ENCODE results near the gene UBE2Z. TPM values are rescaled to one million over a fixed set of nuclear protein-coding genes. Genes with fewer than 3 reads are reported as not detected.
A peak's percentile ranks its signal among the peaks of the same experiment; 100 is the strongest.

The UBE2Z gene
- total and polyA plus RNA-seq, 12 donors = 30.8 to 92.2 (median 75.1) TPM

GRCh38 chr17:48893646-48894508 lies 14.3 kb upstream of the UBE2Z start:
- Histone ChIP-seq H3K27me3 (no peaks in the 10 kb centered on the region), H3K4me3 (peak overlapping the region in 2 of 4 donors; percentile 69 to 87), H3K36me3 (replicated peaks in 1 of 2) (peaks cover 0 to 23% of the 10 kb centered on the region in 2 donors), H3K4me1 (replicated peaks in 1 of 2) (peaks cover 10 to 21% of the 10 kb centered on the region in 2 donors), H3K9me3 (replicated peaks in 1 of 3) (no peaks in the 10 kb centered on the region), H3K27ac (peak overlapping the region in 2 of 5 donors; percentile 5 to 7)
- no peak for DNase-seq
- TF ChIP-seq POLR2A (IDR thresholded peaks at IDR 0.05) (no peak), CTCF (IDR thresholded peaks at IDR 0.05) (no peak)
- 45 to 61% (median 55%) methylated on average over 5 of the region's 5 CpGs for WGBS, 4 donors
- intact Hi-C loops (cut with DNase I) = no loop called here

GRCh38 chr17:48894886-48895285 lies 13.3 kb upstream of the UBE2Z start:
- no peaks in the 10 kb centered on the region for H3K9me3 ChIP-seq (replicated peaks in 1 of 3)
- H3K36me3 ChIP-seq (replicated peaks in 1 of 2) = peaks cover 0 to 23% of the 10 kb centered on the region in 2 donors
- H3K27me3 ChIP-seq = no peaks in the 10 kb centered on the region
- TF ChIP-seq CTCF (IDR thresholded peaks at IDR 0.05) = no peak
- TF ChIP-seq POLR2A (IDR thresholded peaks at IDR 0.05) = no peak
- H3K4me1 ChIP-seq (replicated peaks in 1 of 2) = peaks cover 10 to 21% of the 10 kb centered on the region in 2 donors
- no peak for DNase-seq
- H3K4me3 ChIP-seq = no peak overlapping the region
- 86 to 100% (median 91%) methylated on average over 2 to 3 of the region's 3 CpGs for WGBS, 4 donors
- intact Hi-C loops (cut with DNase I) = no loop called here
- no peak overlapping the region for H3K27ac ChIP-seq

GRCh38 chr17:48901241-48901640 lies 7.0 kb upstream of the UBE2Z start:
- DNase-seq = no peak
- H3K9me3 ChIP-seq (replicated peaks in 1 of 3) = no peaks in the 10 kb centered on the region
- H3K4me1 ChIP-seq (replicated peaks in 1 of 2) = no peaks in the 10 kb centered on the region
- peaks cover 0 to 8% of the 10 kb centered on the region in 2 donors for H3K36me3 ChIP-seq (replicated peaks in 1 of 2)
- no peak overlapping the region for H3K27ac ChIP-seq
- no peak for TF ChIP-seq POLR2A (IDR thresholded peaks at IDR 0.05)
- TF ChIP-seq CTCF (IDR thresholded peaks at IDR 0.05) = no peak
- intact Hi-C loops (cut with DNase I) = no loop called here
- WGBS, 4 donors = 23 to 43% (median 38%) methylated on average over 1 of the region's 1 CpG
- no peaks in the 10 kb centered on the region for H3K27me3 ChIP-seq
- H3K4me3 ChIP-seq = no peak overlapping the region

- Histone ChIP-seq H3K9me3 (replicated peaks in 1 of 3) (no peaks in the 10 kb centered on the region), H3K4me1 (replicated peaks in 1 of 2) (peaks cover 0 to 6% of the 10 kb centered on the region in 2 donors), H3K4me3 (no peak overlapping the region), H3K27ac (no peak overlapping the region), H3K36me3 (replicated peaks in 1 of 2) (no peaks in the 10 kb centered on the region), H3K27me3 (no peaks in the 10 kb centered on the region)
- TF ChIP-seq POLR2A (IDR thresholded peaks at IDR 0.05) = no peak
- TF ChIP-seq CTCF (IDR thresholded peaks at IDR 0.05) = no peak
- DNase-seq = no peak
- intact Hi-C loops (cut with DNase I) = no loop called here
- 86 to 96% (median 94%) methylated on average over 1 of the region's 1 CpG for WGBS, 4 donors
Observed at GRCh38 chr17:48903401-48903800, 4.8 kb upstream of the UBE2Z start.

Data from adrenal gland (tissue), 12 donors.